ENCODE results near the gene RPTOR.

Gene RPTOR

GRCh38 chr17:80876950-80877728 lies 332.5 kb downstream of the RPTOR start:
- DNase-seq (ENCODE audit: low read depth in 2 of 2) = peak; percentile 54 to 63

DNA sequence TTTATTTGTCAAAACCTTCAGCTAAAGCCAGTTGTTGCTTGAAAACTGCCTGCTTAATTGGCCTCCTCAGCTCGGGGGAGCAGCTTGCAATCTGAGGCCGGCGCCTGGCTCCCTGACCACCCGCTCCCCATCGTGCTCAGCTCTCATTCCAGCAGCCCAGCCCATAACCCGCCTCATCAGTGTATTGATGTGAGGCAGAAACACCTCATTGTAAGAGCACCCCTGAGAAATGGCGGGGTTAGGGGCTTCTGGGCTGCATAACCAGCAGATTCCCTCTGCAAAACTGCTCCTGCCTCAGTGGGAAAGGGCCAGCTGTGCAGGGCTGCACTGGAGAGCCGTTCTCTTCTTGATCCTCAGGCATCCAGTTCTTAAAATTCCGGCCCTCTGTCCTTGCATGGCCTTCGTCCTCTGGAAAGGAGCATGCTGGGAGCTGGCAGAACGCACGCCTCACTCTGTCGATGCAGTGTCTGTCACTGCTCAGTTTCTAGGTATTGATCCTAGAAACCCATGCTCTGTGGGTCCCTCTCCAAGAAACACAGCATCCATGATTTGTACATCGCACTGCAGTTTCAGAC lies 333.2 kb downstream of the RPTOR start:
- no peak for DNase-seq (ENCODE audit: low read depth in 2 of 2)

DNA sequence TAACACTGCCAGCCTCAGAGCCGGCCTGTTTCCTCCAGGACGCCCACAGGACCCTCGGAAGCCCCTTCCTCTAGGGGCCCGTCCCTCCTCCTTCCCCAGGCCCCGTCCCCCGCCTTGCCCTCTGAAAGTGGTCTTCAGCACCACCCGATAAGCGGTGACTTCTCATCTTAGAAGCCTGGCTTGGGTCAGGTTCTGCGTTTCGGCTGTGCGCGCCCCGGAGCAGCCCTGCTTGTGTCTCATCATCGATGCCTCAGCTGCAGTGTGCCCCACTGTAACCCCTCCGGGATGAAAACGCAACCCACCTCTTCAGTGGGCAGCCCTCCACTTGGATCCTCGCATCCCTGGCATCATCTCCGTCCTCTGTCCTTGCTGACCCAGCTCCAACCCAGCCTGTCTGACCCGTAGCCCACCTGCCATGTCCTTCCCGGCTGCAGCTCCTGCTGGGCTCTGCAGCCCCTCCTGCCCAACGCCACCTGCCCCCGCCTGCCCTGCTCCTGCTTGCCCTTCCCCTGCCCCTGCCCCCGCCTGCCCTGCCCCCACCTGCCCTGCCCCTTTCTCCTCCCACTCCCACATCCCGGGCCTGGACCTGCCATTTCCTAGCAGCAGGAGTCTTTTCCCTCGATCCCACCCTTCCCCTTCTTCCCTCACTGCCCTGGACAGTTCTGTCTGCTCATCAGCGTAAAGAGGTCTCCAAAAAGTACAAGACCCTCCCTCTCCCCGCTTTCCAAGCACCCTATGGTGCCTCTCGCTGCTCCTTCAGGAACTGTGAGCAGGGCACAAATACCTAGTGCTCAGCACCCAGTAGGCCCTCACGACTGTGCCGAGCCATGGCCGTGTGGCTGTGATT lies 334.5 kb downstream of the RPTOR start:
- DNase-seq (ENCODE audit: low read depth in 2 of 2) = no peak

DNA sequence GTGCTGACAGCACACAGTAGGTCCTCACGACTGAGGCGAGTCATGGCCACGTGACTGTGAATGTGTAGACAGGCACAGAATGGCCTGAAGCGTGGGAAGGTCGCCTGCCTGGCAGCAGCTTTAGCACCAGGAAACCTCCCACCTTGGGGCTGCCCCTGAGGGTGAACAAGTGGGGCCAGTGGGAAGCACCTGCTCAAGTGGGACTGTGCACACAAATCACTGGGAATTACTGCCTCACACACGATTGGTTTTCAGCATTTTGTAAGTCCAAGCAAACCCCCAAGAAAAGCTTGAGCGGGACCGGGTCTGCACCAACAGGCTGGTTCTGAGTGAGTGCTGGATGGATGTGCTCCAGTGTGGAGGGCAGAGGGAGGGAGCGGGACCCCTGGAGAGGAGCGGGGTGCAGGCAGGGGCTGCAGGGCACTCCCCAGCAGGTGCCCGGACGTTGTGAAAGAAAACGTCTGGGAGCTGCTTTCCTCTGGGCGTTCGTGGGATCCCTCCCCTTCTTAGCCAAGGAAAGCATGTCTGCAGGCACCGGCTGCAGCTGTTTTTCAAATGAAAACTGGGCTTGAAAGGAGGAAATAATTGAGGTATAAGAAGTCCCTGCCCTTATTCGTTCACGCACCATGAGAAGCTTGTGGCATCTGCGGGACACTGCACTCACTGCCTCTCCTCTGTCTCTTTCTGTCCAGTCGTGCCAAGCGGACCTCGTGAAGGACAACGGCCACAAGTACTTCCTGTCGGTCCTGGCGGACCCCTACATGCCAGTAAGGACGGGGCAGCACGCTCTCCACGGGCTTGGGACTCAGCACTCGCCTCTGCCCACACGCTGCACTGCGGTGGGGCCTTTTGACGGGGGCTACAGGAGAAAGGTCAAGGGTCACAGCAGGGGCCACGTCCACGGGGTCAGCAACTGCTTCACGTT lies 335.3 kb downstream of the RPTOR start:
- DNase-seq (ENCODE audit: low read depth in 2 of 2) = no peak

DNA sequence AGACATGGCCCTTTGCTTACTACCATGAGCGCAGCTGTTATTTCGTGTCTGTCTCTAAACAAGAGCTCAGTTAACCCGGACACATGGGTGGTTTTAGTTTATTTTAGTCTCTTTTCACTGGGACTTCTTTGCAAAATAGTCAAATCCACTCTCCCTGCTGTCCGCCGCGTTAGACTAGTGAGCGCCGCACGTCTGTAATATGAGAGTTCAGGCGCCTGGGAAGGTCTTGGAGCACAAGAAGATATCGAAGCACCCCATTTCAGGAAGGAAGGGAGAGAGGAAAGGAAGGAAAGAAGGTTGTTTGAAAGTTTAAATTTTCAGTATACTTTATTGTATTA lies 336.0 kb downstream of the RPTOR start:
- DNase-seq (ENCODE audit: low read depth in 2 of 2) = no peak

DNA sequence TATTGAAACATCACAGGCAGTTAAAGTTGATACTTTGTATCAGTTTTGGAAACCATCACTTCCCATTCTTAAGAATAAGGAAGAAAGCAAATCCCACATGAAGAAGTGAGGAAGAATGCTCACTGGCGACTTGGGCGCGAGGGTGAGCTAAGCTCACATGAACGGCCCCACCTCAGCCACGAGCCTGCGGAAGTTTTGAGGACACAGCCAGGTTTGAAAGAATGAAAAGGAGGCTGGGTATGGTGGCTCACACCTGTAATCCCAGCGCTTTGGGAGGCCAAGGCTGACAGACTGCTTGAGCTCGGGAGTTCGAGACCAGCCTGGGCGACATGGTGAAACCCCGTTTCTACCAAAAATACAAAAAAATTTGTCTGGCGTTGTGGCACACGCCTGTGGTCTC lies 336.7 kb downstream of the RPTOR start:
- DNase-seq (ENCODE audit: low read depth in 2 of 2) = no peak

DNA sequence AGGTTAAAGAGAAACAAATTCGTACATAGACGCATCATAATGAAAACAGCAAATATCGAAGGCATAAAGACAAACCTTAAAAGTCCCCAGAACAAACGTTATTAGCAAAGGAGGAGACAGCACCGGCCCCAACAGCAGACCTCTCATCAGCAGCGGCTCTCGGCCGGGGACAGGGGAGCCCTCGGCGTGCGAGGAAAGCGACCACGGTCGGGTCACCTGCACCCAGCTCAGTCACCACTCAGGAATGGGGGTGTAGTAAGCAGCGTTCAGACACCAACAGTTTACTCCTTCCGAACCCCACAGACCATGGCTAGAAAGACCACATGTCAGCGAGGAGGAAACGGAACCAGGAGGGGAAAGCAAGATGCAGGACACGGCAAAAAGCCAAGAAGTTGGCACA lies 337.7 kb downstream of the RPTOR start:
- no peak for DNase-seq (ENCODE audit: low read depth in 2 of 2)

- DNase-seq (ENCODE audit: low read depth in 2 of 2) = no peak
These were observed 338.5 kb downstream of the RPTOR start for GRCh38 chr17:80882926-80883685.

DNA sequence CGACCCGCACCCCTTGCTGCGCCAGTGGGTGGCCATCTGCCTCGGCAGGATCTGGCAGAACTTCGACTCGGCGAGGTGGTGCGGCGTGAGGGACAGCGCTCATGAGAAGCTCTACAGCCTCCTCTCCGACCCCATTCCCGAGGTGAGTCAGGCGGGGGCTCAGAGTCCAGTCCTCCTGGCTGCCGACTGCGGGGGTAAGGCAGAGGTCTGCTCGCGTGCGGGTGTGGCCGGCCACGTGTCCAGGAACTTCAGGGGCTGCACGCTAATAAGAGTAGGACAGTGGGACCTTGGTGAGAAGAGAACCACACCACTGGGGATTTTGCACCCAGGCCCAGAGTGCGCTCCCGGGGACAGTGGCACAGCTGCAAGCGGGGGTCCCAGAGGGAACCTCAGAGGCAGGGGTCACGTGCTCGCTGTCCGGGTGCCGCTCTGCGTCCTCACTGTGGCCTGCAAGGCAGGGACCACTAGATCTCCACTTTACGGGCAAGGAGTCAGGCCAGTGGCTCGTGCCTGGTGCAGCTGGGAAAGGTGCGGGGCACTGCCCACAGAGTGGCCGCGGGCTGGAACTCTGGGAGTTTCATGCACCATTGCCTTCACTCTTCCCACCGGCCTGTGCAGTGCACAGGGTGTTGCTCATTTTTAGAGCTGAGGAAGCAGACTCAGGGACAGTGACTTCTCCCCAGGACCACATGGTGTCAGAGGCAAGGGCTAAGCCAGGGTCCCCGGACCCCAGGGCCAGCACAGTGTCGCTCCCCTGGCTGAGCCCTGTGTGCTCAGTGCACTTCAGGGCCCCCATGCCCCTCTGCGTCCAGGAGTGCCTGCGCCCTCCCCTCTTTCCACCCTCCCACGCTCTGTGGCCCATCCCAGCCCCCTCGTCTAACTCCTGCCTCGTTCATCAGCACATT lies 339.4 kb downstream of the RPTOR start:
- no peak for DNase-seq (ENCODE audit: low read depth in 2 of 2)

DNA sequence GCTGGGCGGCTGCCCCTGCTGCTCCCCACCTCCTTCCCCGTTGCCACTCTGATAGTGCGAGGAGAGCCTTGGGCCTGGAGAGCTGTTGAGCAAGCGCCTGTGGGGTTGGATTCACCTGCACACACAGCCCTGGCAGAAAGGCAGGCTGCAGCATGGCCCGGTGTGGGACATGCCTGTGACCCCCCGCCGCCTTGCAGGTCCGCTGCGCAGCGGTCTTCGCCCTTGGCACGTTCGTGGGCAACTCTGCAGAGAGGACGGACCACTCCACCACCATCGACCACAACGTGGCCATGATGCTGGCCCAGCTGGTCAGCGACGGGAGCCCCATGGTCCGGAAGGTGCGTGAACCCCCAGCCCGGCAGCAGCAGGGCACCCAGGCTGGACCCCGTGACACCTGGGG lies 340.2 kb downstream of the RPTOR start:
- no peak for DNase-seq (ENCODE audit: low read depth in 2 of 2)

- no peak for DNase-seq (ENCODE audit: low read depth in 2 of 2)
These were observed 341.4 kb downstream of the RPTOR start for GRCh38 chr17:80885947-80886582.

DNA sequence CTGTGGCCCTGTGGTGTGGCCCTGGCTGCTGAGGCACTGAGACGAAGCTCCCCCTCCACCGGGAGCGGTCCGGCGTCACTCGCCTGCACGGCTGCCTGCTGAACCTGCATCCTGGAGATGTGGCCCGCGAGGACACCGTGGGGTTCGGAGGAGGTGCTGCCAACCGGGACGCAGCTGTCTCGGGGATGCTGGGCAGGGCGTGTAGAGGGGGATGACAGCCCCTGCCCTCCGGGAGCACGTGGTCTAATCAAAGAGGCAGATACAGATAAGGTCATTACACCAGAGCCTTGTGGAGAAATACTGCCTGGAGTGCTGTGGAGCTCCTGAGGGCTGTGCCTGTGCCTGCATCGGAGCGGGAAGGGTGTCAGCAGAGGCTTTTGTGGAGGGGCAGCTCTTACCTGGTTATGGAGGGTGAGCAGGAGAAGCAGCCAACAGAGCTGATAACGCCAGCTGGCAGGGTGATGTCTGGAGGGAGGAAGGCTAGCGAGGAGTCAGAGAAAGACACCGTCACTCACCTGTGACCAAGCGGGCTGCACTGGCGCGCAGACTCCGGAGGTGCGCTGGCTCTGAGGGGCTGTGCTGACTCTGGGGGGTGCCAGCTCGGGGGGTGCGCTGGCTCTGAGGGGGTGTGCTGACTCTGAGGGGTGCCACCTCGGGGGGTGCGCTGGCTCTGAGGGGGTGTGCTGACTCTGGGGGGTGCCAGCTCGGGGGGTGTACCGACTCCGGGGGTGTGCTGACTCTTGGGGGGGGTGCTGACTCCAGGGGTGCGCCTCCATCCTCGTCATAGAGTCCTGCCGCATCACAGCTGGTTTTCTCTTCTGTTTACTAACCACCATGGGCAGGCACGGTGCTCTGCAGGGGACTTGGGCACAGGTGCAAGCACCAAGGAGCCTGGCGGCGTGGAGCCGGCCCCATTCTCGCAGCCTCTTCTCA lies 342.3 kb downstream of the RPTOR start:
- DNase-seq (ENCODE audit: low read depth in 2 of 2) = no peak

DNA sequence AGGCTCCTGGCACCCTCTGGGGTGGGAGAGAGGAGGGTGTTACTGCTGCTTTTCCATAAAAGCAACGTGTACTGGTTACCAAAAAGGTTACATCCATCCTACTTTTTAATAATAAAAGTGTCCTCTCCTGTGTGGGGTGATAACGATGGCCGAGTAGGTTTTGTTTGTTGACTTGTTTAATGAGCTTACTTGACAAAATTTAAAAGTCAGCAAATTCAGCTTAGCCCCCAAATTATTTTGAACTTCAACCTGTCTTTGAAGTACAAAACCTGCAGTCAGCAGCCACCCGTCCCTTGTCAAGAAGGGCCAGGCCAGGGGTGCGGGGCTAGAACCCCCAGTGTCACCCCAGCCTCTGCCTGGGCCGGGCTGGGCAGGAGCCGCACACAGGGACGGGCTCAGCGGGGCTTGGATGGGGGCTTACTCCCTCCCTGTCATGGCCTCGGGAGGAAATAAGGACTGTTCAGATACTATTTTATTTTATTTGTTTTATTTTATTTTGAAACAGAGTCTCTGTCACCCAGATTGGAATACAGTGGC lies 343.1 kb downstream of the RPTOR start:
- DNase-seq (ENCODE audit: low read depth in 2 of 2) = no peak

- no peak for DNase-seq (ENCODE audit: low read depth in 2 of 2)
These were observed 343.9 kb downstream of the RPTOR start for GRCh38 chr17:80888276-80889160.

DNA sequence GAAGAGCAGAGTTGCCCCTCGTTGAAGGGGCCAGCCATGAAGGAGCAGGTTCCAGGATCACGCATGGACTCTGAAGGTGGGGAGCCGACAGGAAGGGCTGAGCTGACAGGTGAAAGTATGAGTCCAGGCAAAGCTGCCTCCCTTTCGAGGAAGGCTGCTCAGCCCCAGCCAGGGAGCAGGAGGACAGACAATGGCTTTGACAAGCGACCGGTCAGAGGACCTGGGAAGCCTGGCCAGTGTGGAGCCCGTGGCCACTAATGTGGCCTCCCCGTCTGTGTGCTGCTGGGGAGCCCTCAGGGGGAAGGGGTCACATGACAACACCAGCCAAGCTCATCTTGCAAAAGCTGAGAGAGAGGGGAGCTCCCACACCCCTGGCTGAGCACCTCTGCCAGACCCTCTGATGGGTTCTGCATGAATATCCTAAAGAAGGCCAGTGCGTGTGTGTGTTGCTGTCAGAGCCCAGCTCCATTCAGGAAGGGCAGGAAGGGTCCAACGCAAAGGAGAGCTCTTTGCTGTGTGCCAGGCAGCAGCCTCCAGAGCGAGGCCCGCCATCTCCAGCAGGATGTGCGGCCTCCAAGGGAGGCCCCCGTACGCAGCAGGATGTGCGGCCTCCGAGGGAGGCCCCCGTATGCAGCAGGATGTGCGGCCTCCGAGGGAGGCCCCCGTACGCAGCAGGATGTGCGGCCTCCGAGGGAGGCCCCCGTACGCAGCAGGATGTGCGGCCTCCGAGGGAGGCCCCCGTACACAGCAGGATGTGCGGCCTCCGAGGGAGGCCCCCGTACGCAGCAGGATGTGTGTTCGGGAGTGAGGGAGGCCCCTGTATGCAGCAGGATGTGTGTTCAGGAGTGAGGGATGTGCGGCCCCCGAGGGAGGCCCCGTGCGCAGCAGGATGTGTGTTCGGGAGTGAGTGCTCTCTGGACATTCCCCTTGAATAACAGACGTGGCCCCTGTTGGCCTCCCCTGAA lies 344.9 kb downstream of the RPTOR start:
- DNase-seq (ENCODE audit: low read depth in 2 of 2) = no peak
